Breast epithelium (tissue), 3 donors: ENCODE measurements around the gene SLC37A4.
A peak's percentile ranks its signal among the peaks of the same experiment; 100 is the strongest.

Experiments
- POLR2A ChIP-seq: fragments of 450-650 bp; IDR thresholded peaks from one replicate; pipeline ENCODE4 v1.6.1; 2016; ENCODE audit warnings: antibody characterized with exemption, mild to moderate bottlenecking, moderate library complexity
- POLR2AphosphoS5 ChIP-seq, 3 donors: sonication (generic); formaldehyde crosslinking; IDR thresholded peaks; one replicate each; pipeline ENCODE4 v1.6.1; 2017; ENCODE audit warnings: antibody characterized with exemption in 3 of 3
- TF ChIP-seq, protein P1 (sequence below), 3 donors: fragments of 450-650 bp; IDR thresholded peaks; one replicate each; pipeline ENCODE4 v1.5.1; 2016 to 2017; ENCODE audit warnings: antibody characterized with exemption in 3 of 3, mild to moderate bottlenecking in 3 of 3, moderate library complexity in 3 of 3

DNA sequence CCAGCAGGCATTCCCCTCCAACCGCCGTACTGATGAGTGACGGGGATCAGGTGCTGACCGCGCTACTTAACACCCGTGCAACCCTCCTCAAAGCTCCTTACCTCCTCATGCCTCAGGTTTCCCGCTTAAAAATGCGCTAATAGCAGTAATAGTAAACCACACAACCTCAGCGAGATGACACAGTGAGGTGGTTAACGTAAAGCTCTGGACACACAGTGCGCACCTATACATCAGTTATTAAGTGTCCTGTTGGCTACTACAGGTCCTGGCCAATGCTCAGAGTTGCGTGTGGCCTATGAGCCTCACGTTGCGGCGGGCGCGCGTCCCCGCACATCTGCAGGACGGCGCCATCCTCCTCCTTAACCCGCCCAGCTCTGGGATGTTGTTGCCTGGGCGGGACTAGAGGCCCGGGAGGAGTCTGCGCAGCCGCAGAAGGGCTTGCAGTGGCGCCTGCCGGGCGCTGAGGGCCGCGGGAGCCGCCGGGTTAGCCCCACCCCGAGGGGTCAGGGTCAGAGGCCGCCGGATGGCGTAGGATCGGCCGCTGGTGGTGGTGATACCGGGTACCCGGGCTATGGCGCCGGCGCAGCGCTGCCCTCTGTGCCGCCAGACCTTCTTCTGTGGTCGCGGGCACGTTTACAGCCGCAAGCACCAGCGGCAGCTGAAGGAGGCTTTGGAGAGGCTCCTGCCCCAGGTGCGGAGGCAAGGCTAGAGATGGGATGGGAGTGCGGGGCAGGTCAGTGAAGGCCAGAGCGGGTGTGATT lies 32.9 kb downstream of the SLC37A4 start, which contains the start of gene CENATAC:
- TF ChIP-seq, protein P1, sequence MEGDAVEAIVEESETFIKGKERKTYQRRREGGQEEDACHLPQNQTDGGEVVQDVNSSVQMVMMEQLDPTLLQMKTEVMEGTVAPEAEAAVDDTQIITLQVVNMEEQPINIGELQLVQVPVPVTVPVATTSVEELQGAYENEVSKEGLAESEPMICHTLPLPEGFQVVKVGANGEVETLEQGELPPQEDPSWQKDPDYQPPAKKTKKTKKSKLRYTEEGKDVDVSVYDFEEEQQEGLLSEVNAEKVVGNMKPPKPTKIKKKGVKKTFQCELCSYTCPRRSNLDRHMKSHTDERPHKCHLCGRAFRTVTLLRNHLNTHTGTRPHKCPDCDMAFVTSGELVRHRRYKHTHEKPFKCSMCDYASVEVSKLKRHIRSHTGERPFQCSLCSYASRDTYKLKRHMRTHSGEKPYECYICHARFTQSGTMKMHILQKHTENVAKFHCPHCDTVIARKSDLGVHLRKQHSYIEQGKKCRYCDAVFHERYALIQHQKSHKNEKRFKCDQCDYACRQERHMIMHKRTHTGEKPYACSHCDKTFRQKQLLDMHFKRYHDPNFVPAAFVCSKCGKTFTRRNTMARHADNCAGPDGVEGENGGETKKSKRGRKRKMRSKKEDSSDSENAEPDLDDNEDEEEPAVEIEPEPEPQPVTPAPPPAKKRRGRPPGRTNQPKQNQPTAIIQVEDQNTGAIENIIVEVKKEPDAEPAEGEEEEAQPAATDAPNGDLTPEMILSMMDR (IDR thresholded peaks at IDR 0.05): peak in 2 of 3 donors; percentile 20 to 27
- TF ChIP-seq POLR2A: peak; percentile 48
- TF ChIP-seq POLR2AphosphoS5 (IDR thresholded peaks at IDR 0.05): peak; percentile 62 to 71 (median 68)
